Stimulated activated CD4-positive, alpha-beta T cell treated with anti-CD3 and anti-CD28 coated beads, Interleukin-15, amount 100 ng/mL, for 24 hours (primary cell): ENCODE data around the gene FKTN.

ENCODE experiments used
- DNase-seq: peaks from one replicate; pipeline ENCODE4 v3.0.0-alpha.2; 2020

The FKTN gene

DNA sequence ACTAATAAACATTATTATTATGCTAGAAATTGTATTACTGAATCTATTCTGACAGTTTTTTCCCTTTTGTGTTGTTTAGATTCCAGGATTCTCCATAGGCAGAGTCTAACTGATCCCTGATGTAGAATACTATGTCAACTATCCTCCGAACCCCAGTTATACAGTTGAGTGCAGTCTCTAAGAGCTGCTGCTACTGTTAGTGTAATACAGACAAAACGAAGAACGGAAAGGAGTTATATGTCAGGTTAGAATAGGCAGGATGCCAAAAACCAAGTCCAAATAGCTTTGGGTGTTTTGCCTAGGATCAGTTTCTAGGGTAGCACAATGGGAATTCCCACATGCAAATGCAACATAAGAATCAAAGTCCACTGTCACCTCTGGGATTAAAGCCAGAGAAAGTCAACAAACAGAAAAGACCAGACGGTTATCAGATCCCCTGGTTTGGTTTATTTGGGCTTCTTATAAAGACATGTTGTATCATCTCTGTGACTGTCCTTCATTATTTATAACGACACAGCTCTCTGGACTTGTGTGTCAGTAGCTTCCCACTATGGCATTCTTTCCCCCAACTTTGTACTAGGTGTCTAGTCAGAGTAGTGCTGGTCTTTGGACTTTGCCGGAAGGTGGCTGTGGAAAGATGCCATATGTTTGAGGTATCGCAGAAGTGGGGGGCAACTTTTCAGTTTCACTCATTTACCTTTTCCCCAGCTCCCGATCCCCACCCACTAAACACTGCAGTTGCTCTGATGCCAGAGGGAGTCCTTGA is 121.5 kb downstream of the FKTN start:
- no peak for DNase-seq

DNA sequence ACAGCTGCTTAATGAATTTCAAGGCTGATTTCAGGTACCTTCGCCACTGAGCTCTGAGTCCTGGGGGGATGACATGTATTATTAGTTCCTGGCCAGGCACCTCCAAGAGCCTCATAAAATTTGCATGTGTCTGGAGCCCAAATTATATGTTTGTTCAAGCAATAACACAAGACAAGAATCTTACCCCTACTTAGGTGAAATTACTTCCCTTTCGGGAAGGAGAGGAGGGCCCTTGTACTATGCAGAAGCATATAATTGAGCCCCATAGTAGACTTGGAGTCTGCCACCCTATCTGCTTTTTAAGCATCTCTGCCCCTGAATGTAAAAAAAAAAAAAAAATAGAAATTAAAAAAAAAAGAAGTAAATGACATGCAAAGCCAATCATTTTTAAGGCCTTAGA is 123.4 kb downstream of the FKTN start:
- no peak for DNase-seq

DNA sequence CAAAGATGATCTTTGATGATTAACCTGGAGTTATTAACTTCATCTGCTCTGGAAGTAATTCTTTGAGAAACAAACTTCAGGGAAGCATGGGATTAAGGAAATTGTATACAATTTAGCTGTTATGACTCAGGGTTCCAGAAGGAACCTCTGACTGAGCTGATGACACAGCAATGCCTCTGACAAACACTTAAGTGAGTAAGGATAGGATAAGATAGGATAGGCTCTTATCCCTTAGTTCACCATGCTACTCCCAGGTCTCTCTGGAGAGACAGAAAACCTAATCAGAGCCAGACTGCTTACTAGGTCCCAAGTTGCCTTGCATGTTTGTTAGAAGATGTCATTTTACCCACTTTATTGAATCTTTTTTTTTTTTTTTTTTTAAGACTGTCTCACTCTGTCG is 123.8 kb downstream of the FKTN start:
- no peak for DNase-seq

DNA sequence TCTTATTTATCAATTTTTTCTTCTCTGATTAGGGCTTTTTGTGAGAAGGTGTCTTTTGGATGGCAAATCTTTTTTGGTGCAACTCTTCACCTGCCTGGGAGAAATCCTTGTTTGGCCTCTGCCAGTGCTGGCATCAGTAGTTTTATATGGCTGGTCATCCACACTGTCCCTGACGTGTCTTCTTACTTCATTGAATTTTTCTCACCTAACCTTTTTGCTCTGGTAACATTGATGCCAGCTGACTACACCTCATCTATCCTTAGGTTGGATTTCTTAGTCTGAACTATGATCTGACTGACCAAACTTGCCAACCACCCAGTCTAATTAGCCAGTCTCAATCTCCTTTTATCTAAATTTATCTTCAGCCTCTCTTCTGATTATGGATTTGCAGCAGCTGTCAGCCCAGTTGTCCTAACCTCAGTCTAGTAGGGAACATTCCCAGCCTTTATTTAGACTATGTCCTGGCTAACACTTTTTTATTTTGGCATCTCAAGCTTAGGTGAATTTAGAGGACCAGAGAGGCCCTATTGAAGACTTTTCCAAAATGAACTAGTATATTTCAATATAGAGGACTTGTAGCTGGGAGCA is 125.9 kb downstream of the FKTN start:
- no peak for DNase-seq

DNA sequence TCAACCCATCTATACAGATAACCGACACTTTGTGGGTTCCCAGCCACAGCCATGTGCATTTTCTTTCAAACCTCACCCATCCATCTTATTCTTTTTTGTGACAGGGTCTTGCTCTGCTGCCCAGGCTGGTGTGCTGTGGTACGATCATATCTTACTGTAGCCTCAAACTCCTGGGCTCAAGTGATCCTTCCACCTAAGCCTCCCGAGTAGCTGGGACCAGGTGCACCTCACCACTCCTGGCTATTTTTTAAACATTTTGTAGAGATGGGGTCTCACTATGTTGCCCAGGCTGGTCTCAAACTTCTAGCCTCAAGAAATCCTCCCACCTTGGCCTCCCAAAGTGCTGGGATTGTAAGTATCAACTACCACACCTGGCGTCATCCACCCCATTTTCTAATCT is 129.0 kb downstream of the FKTN start:
- DNase-seq = no peak
